GM21390 (cell line): ENCODE measurements around the gene TTYH3.

ENCODE experiments used
- ATAC-seq: cut with Tn5 transposase; IDR thresholded peaks from one replicate; pipeline ENCODE4 v1.9.1; 2021; ENCODE audit not compliant: unreplicated experiment

Gene TTYH3

DNA sequence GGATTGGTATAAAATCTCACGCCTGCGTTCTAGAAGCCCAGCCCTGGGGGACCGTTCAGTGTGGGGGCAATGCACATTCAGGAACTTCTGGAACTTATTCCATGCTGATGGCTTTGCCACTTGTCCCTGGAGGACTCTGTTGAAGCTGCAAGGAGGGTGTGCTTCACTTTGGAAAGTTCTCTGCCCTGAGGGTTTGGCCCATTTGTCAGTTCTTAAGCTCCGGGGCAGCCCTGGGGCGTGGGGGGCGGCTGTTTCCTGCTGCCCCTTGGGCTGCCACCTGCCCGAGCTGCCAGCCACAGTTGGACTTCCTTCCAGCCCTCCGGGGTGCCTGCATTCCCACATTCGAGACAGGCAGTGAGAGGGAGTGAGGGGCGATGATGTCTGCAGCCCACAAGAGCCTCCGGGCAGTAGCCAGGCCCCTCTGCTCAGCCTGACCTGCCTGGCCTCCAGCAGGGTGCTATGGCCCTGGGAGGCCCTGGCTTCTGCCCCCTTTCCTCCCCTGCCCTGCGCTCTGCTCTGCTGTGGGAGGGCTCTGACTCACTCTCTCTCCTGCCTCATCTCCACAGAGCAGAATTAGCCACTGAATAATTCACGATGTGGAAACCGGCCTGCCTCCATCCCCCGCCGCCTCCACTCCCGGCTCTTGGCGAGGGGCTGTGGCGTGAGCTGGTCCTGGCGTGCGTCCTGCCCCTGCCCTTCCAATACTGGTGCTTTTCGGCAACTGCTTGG is 1.9 kb downstream of the TTYH3 start:
- ATAC-seq = no peak

DNA sequence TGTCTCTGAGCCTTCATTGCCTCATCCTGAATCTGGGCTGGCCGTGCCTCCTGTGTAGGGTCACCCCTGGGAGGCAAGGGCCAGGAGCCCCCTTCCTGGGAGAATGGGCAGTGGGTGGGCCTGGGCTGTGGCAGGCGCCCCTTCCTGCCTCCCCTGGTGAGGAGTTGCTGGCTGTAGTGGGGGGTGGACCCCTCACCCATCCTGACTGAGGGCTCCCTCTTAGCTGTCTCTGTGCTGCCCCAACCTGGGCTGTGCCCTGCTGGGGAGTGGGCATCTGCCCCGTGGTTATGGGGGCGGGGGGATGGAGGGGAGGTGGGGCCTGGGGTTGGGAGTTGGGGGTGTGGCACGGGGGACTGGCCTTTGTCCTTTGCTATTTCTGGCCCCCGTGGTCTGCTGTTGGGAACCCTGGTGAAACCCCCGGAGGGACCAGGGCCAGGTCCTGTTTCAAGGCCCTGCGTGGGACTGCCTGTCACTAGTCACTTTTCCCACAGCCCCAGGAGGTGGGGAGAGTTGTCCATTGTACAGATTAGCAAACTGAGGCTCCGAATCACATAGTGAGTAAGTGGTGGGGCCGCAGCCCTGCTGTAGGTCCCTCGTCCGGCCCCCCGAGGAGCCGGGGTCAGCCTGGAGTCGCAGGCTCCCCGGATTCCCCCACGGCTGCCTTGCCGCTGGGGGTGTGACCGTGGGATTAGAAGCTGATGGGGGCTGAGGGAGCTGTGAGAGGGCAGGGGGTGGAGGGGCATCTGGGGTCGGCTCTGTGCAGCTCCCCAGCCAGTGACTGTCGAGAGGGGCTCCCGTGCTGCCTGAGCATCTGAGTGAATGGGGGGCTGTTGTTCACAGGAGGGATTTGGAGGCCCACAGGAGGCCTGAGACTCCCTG is 2.7 kb downstream of the TTYH3 start:
- no peak for ATAC-seq

DNA sequence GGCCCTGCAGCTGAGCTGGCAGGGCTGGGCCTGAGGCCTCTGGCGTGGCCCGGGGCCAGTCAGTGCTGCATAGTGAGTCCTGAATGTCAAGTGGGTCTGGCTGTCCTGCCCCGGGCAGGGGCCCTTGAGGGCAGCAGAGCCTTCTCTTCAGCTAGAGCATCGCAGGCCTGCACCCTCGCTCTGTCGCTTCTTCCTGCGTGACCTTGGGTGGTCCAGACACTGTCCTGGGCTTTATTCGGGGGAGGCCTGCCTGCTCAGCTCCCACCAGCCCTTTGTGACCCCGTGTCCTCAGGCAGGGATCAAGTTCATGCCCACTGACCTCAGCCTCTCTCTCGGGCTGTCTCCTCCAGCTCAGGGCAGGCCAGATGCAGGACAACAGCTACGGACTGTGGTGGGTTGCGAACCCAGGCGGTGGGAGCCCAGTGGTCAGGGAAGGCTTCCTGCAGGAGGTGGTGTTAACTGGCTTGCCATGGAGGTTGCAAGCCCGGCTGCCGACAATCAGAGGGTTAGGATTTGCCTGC is 3.4 kb downstream of the TTYH3 start:
- no peak for ATAC-seq

DNA sequence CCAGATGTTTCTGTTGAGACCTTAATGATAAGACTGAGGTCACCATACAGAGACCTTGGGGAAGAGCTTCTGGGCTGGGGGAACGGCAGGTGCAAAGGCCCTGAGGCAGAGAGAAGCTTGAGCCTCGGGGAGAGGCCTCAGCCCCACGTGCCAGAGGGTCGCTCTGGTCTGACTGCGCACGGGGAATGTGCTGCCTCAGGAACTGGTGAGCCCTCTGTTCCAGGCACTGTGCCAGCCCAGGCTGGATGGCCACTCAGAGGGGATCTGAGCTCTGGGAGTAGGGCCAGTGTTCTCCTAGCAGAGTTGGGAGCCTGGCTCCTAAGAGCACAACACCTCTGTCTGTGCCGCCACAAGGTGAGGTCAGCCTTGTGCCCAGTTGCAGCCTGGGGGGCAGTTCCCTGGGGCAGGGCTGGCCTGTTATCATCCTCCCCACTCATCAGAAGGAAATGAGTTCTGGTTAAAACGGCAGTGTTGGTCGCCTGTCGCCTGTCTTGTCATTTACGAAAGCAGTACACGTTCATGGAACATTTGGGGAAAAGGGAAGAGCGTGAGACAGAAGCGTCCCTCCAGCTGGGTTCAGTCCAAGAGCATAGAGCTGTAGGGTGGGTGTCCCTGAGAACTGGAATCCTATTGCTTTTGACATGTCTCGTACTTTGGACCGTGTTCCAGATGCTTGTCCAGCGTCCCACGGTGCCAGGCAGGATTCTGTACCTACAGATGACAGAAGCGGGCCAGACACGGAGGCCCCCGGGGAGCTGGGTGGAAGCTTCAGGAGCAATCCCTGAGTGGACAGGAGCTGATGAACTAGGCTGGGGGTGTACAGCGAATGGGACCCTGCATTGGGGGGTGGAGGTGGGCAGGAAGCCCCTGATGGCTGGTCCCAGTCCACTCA is 4.3 kb downstream of the TTYH3 start:
- no peak for ATAC-seq

DNA sequence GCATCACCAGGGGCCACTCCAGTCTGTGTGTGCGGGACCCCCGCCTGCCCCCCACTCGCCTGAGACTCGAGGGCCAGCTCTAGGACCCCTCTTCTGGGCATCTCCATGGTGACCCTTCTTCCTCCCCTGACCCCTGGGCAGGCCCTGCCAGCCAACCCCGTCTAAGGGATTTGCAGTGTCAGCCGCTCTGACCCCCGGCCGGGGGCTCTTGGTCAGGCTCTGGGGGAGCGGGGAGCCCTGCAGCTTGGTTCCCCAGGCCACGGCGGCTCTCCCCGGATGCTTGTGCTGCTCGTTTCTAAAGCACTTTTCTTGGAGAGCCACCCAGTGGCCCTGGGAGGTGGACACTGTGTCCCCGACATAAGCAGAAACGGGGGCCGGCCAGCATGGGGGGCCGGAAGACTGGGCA is 5.3 kb downstream of the TTYH3 start:
- no peak for ATAC-seq

DNA sequence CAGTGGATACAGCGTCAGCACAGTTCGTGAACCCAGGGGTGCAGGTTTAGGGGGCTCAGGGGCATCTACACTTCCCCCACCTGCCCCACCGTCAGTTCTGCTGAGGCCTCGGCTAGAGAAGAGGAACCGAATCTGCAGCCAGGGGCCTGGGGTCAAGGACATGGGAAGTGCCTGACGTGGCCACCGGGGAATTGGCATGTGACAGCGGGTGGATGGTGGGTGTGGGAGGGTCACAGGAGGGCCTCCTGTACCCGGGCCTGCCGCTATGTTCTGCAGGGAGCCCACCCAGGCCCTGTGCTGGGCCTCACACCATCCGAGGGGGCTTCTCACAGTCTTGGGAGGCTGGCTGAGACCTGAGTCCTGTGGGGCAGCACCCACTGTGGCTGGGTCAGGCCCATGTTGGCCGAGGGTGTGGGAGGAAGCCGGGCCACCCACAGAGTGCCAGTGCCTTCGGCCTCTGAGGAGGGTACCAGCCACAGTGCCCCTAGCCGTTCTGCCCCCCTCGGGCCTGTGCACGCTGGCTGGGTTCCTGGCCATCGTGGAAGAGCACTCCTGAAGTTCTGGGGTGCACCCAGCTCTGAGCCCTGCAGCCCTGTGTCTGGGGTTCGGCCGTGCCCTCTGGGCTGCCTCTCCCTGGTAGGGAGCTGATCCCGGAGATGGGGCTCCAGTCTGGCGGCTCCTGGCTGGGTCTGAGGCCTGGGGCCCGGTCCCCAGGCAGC is 5.9 kb downstream of the TTYH3 start:
- ATAC-seq = no peak

DNA sequence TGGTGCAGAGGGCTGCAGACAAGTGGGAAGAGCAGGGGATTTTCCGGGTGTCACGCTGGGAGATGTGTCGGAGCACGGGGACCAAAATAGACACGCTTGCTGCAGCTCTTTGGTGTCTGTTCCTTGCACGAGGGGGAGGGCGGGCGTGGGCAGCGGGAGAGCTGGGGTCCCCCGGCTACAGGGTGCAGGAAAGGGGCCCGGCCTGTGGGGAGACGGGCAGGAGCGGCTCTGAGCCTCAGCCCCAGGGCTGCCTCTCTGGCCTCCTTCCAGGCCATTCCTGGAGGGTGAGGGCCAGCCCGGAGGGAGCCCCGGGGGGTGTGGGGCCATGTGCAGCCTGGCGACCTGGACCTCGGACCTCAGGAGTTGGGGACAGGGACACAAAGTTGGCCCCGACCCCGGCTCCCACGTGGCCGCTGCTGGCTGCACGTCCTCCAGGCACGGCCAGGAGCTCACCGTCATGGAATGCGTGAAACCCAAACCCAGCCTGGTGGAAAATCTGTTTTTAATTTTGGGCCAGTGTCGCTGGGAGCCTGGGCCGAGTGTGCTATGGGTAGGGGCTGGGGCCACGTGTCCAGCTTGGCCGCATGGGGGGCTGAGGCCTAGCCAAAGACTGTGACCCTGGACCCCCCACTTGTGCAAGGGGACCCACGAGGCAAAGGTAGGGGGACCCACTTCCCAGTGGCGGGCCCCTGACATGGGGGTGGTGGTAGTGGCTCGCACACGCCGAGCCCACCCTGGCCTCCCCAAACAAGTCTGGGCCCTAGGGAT is 6.6 kb downstream of the TTYH3 start:
- no peak for ATAC-seq

DNA sequence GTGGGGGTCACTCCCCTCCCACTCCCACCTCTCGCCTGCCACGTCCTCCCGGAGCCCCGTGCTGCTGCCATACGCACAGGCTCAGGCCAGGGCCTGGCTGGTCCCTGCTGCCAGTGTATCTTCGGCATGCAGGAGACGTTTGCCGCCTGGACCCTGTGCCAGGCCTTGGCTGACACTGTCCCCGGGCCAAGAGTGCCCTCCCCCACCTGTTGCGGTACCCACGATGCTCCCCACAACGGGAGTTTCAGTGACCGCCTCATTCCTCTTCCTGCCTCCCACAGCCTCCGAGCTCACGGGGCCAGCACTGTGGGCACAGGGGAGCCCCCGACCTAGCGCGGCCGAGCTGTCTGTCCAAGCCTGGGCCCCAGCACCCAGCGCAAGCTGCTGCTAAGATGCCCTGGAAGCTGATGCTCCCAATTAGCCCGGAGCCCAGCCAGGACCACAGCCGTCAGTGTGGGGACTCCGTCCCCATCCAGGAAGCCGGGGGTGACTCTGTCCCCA is 7.4 kb downstream of the TTYH3 start:
- ATAC-seq = no peak

DNA sequence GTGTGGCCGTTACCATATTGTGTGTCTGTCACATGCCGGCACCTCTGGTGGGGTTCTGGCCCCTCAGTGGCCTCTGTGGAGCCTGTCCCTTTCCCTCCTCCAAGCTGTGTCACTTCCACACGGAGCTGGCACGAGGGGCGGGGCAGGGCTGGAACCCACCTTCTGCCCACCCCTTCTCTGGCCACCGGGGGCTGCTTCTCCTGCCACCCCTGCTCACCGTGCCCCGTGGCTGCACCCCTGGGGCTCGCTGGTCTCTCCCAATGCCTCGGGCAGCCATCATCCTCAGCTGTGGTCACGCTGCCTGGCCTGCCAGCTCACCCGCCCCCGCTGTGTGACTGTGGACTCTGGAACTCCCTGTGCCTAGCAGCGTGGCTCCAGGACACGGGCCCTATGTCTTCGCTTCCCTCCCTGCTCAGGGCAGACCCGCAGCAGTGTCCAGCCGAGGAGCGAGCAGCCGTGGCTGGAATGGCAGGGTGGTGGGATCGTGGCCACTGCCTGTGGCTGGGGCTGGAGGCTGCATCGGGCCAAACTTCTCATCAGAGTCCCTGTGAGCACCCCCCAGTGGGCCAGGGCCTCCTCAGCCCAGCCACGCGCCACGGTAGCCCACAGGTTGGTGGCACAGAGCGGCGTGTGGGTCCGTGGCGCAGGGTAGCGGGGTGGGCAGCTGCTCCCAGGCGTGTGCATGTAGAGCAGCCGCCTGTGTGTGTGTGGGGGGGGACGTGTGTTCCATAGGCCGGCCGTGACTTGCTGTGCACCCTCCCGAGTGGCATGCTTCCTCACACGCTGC is 8.1 kb downstream of the TTYH3 start:
- ATAC-seq = no peak

DNA sequence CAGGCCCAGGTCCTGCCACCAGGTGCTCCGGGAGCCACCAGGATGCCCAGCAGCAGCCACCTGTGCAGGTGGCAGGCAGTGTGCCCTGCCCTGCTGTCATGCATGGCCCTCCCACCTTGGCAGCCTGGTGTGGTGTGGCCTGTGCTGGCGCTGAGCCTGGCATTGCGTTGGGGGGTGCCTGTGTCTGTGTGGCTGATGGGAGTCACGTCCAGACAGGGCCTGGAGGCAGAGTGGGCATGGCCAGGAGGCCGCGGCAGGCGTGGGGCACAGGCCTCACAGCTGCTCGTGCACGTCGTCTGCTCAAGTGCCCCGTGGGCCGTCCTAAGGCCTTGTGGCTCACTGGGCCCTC is 8.7 kb downstream of the TTYH3 start:
- ATAC-seq = no peak

DNA sequence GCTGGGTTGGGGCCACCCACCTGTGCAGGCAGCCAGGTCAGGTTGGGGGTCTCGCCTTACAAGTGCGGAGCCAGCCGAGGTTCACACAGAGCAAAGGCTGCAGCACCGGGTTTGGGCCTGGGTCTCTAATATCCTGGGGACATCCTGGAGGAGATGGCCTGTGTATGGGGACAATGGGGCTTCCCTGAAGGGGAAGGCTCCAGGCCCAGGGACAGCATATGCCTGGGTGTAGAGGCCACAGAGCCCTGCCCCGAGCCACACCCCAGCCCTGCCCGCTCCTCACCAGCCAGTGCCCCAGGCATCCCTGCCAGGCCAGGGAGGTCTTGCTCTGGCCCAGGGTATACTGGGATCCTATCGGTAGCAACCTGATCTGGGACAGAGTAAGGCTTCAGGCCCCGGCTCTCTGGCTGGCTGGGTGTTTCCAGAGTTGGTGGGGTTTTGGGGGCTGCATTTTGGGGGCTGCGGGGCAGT is 9.1 kb downstream of the TTYH3 start:
- ATAC-seq = no peak

DNA sequence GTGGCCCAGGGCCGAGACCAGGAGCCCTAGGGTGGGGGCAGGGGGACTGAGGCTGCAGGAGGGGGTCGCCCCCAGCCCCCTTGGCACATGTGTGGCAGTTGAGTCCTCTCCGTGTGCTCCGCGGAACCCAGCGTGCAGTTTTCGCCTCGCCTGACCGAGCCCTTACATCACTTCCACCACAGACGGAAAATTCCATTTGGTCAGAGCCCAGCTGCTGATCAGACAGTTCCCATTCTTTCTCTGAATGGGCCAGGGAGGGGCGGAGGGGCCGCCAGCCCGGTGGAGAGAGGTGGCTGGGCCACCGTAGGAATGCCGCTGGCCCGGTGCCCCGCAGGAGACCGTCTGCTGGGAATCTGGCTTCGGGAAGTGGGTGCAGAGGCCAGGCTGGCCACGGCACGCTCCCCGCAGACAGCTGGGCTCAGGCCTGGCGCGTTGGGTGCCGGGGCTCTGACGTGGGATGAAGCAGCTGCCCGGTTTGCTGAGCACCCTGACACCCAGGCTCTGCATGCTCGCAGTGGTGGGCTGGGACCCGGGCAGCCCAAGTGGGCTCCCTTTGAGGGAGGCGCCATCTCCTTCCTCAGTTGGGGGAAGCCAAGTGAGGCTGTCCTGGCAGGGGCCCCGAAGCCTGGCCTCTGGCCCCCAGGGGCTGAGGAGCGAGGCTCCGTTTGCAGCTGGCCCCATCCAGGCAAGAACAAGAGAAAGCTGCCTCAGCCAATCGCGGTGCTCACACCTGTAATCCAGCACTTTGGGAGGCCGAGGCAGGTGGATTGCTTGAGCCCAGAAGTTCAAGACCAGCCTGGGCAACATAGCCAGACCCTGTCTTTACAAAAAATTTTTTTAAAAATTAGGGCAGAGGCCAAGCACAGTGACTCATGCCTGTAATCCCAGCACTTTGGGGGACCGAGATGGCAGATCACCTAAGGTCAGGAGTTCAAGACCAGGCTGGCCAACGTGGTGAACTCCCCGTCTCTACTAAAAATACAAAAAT is 9.9 kb downstream of the TTYH3 start:
- ATAC-seq = no peak

DNA sequence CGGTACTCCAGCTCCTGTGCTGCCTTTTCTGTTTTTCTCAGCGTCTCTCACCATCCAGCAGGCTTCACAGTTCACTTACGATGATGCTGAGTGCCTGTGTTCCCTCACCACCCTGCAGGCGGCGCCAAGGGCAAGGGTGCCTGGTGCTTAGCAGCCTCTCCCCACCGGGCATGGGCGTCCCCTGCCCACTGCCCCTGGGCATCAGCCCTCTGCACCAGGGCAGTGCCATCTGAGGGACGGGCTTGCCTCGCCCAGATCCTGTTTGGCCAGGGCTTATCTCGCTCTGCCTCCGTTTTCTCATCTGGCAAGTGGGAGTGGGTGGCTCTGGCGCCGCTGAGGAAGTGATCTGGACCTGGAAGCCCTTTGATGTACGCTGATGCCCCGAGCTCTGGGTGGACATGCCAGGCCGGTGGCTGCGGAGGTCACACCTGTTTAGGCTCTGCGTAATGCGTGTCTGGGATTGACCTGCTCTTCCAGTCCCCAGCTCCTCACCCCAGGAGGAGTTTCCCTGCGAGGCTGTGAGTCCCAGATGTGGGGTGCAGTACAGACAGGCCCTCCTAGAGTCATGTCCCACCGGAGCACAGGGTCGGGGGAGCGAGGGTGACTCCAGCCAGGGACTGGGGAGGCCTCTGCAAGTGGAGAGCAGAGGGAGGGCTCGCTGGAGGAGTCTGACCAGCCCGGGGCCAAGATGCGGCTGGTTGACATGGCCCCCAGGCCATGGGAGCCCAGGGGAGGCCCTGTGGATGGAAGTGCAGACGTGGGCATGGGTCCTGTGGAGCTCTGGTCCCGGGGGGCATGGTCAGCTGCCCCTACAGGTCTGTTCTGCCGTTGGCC is 11.8 kb downstream of the TTYH3 start:
- ATAC-seq = no peak

DNA sequence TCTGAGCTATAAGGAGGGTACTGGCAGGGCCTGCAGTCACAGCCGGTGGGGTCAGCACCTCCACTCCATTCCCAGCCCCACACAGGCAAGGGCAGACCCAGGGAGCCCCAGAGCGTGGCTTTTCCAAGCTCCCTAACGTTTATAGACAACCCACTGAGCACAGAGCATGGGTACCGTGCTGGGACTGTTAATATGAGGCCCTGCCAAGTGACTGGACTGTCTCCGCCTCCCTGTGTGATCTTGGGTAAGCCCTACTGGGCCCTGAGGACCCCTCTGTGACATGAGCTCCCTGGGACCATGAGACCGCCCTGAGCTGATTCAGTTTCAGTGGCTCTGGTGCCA is 12.4 kb downstream of the TTYH3 start:
- ATAC-seq = no peak

DNA sequence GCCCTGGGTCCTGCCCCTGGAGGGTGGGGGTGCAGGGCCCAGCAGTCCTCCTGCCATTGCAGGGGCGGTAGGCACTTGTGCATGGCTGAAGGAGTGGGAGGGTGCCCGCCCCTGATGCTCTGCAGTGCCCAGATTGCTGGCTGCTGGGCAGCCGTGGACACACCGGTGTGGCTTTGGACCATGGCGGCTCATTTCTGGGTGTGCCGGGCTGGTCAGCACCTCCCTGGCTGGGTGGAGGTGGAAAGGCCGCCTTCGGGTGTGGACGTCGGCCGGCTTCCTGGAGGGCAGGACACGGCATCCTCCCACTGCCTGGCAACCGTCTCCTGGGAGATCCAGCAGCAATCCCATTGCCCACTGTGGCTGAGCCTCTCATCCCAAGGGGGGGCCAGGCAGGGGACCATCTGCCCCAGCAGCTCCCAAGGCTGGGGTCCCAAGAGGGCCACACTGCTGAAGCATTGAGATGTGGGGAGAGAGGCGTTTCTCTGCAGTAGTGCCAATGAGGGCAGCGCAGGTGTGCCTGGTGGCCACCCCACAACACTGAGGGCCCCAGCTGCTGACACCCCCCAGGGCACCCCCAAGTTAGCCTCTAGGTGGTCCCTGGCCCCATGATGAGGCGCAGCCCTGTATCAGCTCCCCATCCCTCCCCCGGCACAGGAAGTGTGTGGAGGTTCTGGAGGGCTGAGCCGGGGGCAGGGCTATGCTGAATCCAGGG is 12.9 kb downstream of the TTYH3 start:
- peak; percentile 38 for ATAC-seq

DNA sequence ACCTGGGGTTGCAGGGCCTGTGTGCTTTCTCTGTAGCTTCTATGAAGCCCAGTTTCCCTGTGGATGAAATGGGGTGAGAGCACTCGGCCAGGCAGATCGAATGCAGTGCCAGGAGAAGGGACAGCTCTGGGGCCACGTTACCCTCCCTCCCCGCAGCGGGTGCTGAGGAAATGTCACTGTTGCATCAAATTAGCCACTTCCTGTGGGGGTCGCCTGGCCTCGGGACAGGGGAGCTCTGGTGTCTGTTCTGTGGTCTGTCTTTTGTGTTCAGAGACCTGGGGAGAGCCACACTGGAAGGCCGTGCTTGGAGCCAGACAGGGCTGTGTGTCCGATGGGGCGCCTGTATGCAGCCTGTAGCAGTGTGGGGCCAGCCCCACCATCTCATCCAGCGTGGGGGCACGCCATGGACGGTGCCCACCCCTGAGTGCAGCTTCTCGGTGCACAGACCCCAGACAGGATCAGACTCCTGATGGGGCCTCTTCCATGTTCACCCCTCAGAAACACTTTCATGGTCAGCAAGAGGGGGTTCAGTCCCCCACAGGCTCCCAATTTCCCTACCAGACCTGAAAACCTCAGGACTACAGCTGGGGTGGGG is 13.6 kb downstream of the TTYH3 start:
- ATAC-seq = peak; percentile 56
